Lung (tissue), 12 donors: ENCODE results near the gene POLD2. TPM values are rescaled to one million over a fixed set of nuclear protein-coding genes. Genes with fewer than 3 reads are reported as not detected.

ENCODE experiments used
- ATAC-seq: fragments of 200-7000 bp; cut with Tn5 transposase; one replicate; pipeline ENCODE4 v1.9.1; 2020; ENCODE audit warnings: moderate number of reproducible peaks; ENCODE audit not compliant: insufficient read depth, low FRiP score
- DNase-seq, 3 donors: peaks; one replicate each; pipeline ENCODE4 v3.0.0-alpha.2; 2013 to 2017
- H3K27ac ChIP-seq, 2 donors: one replicate each; pipeline ENCODE4 v1.5.1; 2013; ENCODE audit warnings: mild to moderate bottlenecking in 2 of 2, moderate library complexity in 2 of 2, control low read depth in 1 of 2, inconsistent platforms in 1 of 2, low read depth in 1 of 2, low read length in 1 of 2
- H3K27me3 ChIP-seq, 3 donors: one replicate each; pipeline ENCODE4 v1.5.1; 2013; ENCODE audit warnings: low read length in 2 of 3; ENCODE audit not compliant: control insufficient read depth in 3 of 3, insufficient read depth in 3 of 3
- H3K36me3 ChIP-seq, 4 donors: one replicate each; pipeline ENCODE4 v1.5.1; 2013; ENCODE audit warnings: low read length in 4 of 4, mild to moderate bottlenecking in 1 of 4, moderate library complexity in 1 of 4; ENCODE audit not compliant: control insufficient read depth in 4 of 4, insufficient read depth in 4 of 4
- H3K4me1 ChIP-seq, 5 donors: one replicate each; pipeline ENCODE4 v1.5.1; 2013; ENCODE audit warnings: low read length in 5 of 5, mild to moderate bottlenecking in 2 of 5, moderate library complexity in 1 of 5; ENCODE audit not compliant: control insufficient read depth in 5 of 5, insufficient read depth in 5 of 5
- H3K4me3 ChIP-seq: one replicate; pipeline ENCODE4 v1.5.1; 2013; ENCODE audit warnings: mild to moderate bottlenecking, control low read depth, moderate library complexity
- H3K9ac ChIP-seq, 2 donors: one replicate each; pipeline ENCODE4 v1.5.1; 2013; ENCODE audit warnings: low read length in 2 of 2, control low read depth in 1 of 2; ENCODE audit not compliant: insufficient read depth in 1 of 2
- H3K9me3 ChIP-seq, 4 donors: one replicate each; pipeline ENCODE4 v1.5.1; 2013; ENCODE audit warnings: low read length in 3 of 4, mild to moderate bottlenecking in 1 of 4, moderate library complexity in 1 of 4; ENCODE audit not compliant: control insufficient read depth in 4 of 4, insufficient read depth in 3 of 4
- CTCF ChIP-seq: IDR thresholded peaks from 2 replicates; pipeline ENCODE4 v1.5.1; 2012; ENCODE audit warnings: mild to moderate bottlenecking; ENCODE audit errors: control extremely low read depth, extremely low read depth
- WGBS, 2 donors: extraction: QIAGEN DNeasy Blood & Tissue Kit; methylation state at CpG; one replicate each; pipeline ENCODE4 v1.1.7; 2013; 5-methylcytosine and 5-hydroxymethylcytosine counted together
- polyA plus RNA-seq, 2 donors: library from polyadenylated mRNA; stranded (reverse); fragments of 200-250 nt; gene quantifications; one replicate each; pipeline ENCODE4 v1.2.1, GENCODE V29; 2013
- total RNA-seq, 2 donors: library from RNA; depleted of rRNA in 1 of 2; stranded (reverse); fragments of >200 nt in 1 of 2; gene quantifications; one replicate each; pipeline ENCODE4 v1.2.1, GENCODE V29; 2014 to 2021
- donor health status: control.
- donor health status: control.
- donor health status: Bipolar disorder and iron deficiency.
- donor health status: healthy.
- donor health status: DM: yes; HTN: yes; CAD: no.

POLD2 gene
- total and polyA plus RNA-seq, 4 donors, result 48.8 to 90.7 (median 71.3) TPM

GRCh38 chr7:44124822-44125202 lies 1.5 kb upstream of the POLD2 start:
- Histone ChIP-seq H3K9me3 (no peaks in the 10 kb centered on the region), H3K27me3 (no peaks in the 10 kb centered on the region), H3K4me3 (no peak overlapping the region), H3K4me1 (peaks cover 5 to 23% (median 9%) of the 10 kb centered on the region in 5 donors), H3K27ac (peak overlapping the region in 1 of 2 donors; percentile 11), H3K9ac (no peak overlapping the region), H3K36me3 (peaks cover 0 to 17% (median 9%) of the 10 kb centered on the region in 4 donors)
- TF ChIP-seq CTCF, result no peak
- WGBS, 2 donors, result 97 to 98% methylated on average over 6 of the region's 6 CpGs
- ATAC-seq, result no peak
- no peak for DNase-seq

GRCh38 chr7:44122529-44122928 lies 819 bp downstream of the POLD2 start:
- H3K27ac ChIP-seq, result peak overlapping the region in 1 of 2 donors; percentile 69
- ATAC-seq (no peak), DNase-seq (no peak)
- peak overlapping the region; percentile 32 for H3K4me3 ChIP-seq
- no peaks in the 10 kb centered on the region for H3K27me3 ChIP-seq
- no peak for TF ChIP-seq CTCF
- H3K9ac ChIP-seq, result peak overlapping the region; percentile 61 to 76
- peaks cover 3 to 23% (median 9%) of the 10 kb centered on the region in 5 donors for H3K4me1 ChIP-seq
- peaks cover 0 to 23% (median 17%) of the 10 kb centered on the region in 4 donors for H3K36me3 ChIP-seq
- no peaks in the 10 kb centered on the region for H3K9me3 ChIP-seq
- WGBS, 2 donors, result 51 to 68% methylated on average over 1 of the region's 1 CpG

- no peak for TF ChIP-seq CTCF
- Histone ChIP-seq H3K27ac (no peak overlapping the region), H3K27me3 (no peaks in the 10 kb centered on the region), H3K36me3 (peaks cover 0 to 29% (median 17%) of the 10 kb centered on the region in 4 donors), H3K4me3 (no peak overlapping the region), H3K9me3 (no peaks in the 10 kb centered on the region), H3K4me1 (peaks cover 3 to 23% (median 9%) of the 10 kb centered on the region in 5 donors), H3K9ac (no peak overlapping the region)
- DNase-seq (no peak), ATAC-seq (no peak)
- WGBS, 2 donors, result 93 to 95% methylated on average over 12 of the region's 12 CpGs
Observed at GRCh38 chr7:44121761-44122420, 1.5 kb downstream of the POLD2 start.

- 87 to 94% methylated on average over 6 of the region's 6 CpGs for WGBS, 2 donors
- H3K27me3 ChIP-seq, result no peaks in the 10 kb centered on the region
- peaks cover 0 to 42% (median 17%) of the 10 kb centered on the region in 4 donors for H3K36me3 ChIP-seq
- H3K27ac ChIP-seq, result no peak overlapping the region
- peaks cover 3 to 23% (median 9%) of the 10 kb centered on the region in 5 donors for H3K4me1 ChIP-seq
- no peak overlapping the region for H3K9ac ChIP-seq
- ATAC-seq, result no peak
- no peaks in the 10 kb centered on the region for H3K9me3 ChIP-seq
- no peak overlapping the region for H3K4me3 ChIP-seq
- no peak for TF ChIP-seq CTCF
- no peak for DNase-seq
Observed at GRCh38 chr7:44120395-44120794, 3.0 kb downstream of the POLD2 start.
